ENCODE data around the gene GRAPL.
"Not testable (repeated sequence)": the region's sequence is repeated elsewhere in the genome, so short reads cannot be mapped to it uniquely, and the experiment has no call there.

GRAPL gene

GRCh38 chr17:19127148-19127980 lies at the start of gene GRAPL:
Gene GRAPL (plus strand): TSS chr17:19127589. CDS start chr17:19127620, 31 bp downstream.
- not testable (repeated sequence) for DNase-seq (ENCODE audit: low read depth in 3 of 3)

- DNase-seq (ENCODE audit: low read depth in 3 of 3): not testable (repeated sequence)
These were observed 38.3 kb upstream of the GRAPL start for GRCh38 chr17:19088804-19089685.

DNA sequence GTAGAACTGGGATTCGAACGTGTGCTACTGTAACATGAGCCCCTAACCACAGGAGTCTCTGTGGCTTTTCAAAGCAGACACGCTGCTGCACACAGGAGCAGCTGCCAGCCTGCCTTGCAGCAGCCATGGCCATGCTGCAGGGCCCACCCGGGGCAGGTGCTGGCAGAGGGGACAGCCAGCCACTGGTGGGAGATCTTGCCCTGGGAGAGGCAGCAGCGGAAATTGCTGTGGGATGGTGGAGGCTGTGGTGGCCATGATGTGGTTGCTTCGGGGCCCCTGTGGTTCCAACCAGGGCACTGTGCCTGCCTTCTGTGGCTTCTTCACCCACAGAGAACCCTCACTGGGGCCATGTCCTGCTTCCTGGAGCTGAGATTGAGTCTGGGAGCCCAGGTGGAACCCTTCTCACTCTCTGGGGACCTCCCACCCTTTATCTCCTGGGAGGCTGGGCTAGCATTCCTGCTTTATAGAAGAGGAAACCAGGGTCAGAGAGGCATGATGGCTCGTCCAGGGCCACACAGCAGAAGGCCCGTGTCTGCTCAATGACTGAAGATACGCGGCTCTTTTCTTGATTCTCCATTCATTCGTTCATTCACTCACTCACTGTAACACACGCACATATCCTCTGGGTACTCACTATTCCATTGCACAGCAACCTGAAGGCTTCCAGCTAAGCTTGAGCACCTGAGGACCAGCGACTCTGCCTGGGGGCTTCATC lies 37.2 kb upstream of the GRAPL start:
- DNase-seq (ENCODE audit: low read depth in 3 of 3): not testable (repeated sequence)

GRCh38 chr17:19092737-19093683 lies 34.4 kb upstream of the GRAPL start:
- DNase-seq (ENCODE audit: low read depth in 3 of 3): not testable (repeated sequence)

GRCh38 chr17:19093684-19094438 lies 33.5 kb upstream of the GRAPL start:
- DNase-seq (ENCODE audit: low read depth in 3 of 3): not testable (repeated sequence)

DNA sequence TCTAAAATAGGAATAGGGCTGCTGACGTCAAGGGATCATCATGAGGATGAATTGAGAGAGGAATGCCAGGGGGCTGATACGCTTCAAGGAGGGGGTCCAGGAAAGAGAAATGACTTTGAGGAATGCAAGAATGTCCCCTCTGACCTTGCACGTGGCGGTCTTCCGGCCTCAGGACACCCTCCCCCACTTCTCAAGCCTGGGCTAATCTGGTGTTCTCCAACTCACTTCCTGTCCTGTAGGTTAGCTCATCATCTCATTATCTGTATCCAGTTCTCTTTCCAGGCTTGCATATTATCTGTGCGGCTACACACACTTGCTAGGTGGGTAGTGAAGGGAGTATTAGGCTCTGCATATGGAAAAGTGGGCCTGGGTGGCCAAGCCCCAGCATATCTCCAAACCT lies 18.9 kb upstream of the GRAPL start:
- DNase-seq (ENCODE audit: low read depth in 3 of 3): not testable (repeated sequence)

GRCh38 chr17:19110189-19111097 lies 16.9 kb upstream of the GRAPL start:
- not testable (repeated sequence) for DNase-seq (ENCODE audit: low read depth in 3 of 3)

DNA sequence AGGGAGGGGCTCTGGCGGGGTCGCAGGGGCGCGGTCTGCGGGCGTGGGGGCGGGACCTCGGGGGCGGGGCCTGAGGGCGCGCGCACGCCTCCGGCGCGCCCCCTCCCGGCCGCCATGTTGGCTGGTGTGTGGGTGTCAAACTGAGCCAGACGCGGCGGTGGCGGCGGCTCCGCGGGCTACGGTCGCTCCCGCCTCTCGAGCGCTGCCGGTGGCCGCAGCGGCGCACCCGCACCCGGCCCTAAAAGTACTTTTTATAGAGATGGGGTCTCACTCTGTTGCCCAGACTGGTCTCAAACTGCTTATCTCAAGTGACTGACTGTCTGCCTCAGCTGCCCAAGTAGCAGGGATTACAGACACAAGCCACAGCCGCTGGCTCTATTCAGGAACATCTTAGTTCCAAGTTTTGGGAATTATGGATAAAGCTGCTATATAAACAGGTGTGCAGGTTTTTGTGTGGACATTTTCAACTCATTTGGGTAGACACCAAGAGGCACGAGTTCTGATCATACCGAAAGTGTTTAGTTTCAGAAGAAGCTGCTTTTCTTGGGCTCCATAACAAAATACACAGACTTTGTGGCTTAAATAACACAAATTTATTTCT lies 16.2 kb upstream of the GRAPL start:
- DNase-seq (ENCODE audit: low read depth in 3 of 3): peak; percentile 20 to 46 (median 36)

GRCh38 chr17:19111801-19112458 lies 15.5 kb upstream of the GRAPL start:
- peak; percentile 61 to 84 (median 71) for DNase-seq (ENCODE audit: low read depth in 3 of 3)

DNA sequence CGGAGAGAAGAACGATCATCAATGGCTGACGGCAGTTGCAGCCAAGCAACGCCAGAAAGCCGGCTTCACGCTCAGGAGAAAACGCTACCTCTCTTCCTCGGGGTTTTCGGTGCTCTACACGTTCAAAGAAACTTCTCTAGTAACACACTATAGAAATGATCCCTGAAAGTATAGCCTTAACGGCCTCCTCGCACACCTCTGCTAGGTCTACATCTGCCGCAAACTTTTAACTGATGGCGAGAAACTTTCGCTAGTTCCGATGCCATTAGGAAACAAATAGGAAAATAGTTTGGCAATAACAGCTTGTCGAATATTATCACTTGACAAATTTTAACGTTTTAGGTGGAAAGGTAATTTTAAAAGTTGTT lies 14.9 kb upstream of the GRAPL start:
- not testable (repeated sequence) for DNase-seq (ENCODE audit: low read depth in 3 of 3)

DNA sequence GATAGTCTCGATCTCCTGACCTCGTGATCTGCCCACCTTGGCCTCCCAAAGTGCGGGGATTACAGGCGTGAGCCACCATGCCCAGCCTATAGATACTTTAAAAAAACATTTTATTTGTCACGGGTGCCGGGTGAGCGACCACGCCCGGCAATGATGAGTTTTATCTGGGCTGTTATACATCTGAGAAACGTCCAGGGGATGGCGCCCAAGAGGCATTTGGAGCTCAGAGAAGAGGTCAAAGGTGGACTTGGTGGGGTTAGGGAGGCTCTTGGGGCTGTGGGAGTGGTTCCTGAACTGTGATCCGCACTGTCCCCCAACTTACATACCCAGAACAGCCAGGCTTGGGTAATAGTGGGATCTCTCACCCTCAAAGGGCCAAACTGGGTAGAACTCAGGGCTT lies 8.7 kb upstream of the GRAPL start:
- DNase-seq (ENCODE audit: low read depth in 3 of 3): not testable (repeated sequence)

- not testable (repeated sequence) for DNase-seq (ENCODE audit: low read depth in 3 of 3)
These were observed 2.1 kb upstream of the GRAPL start for GRCh38 chr17:19125289-19125688.

- DNase-seq (ENCODE audit: low read depth in 3 of 3): not testable (repeated sequence)
These were observed 2.1 kb downstream of the GRAPL start for GRCh38 chr17:19129500-19129899.

DNA sequence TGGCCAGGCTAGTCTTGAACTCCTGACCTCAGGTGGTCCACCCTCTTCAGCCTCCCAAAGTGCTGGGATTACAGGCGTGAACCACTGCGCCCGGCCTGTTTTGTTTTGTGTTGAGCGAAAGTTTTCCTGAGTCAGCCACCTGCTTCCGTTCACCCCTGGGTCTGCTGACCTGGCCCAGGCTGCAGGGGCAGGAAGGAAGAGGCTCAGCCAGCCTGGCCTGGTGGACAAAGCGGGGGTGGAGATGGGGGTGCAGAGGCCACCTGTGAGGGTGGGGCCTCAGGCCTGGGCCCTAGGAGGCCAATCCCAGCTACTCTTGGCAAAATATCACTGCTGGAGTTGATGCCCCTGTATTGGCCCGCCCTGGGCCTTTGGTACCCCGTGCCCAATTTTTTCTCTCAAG lies 3.7 kb downstream of the GRAPL start:
- not testable (repeated sequence) for DNase-seq (ENCODE audit: low read depth in 3 of 3)

- not testable (repeated sequence) for DNase-seq (ENCODE audit: low read depth in 3 of 3)
These were observed 4.4 kb downstream of the GRAPL start for GRCh38 chr17:19131772-19132171.

GRCh38 chr17:19133793-19134192 lies 6.4 kb downstream of the GRAPL start:
- DNase-seq (ENCODE audit: low read depth in 3 of 3): not testable (repeated sequence)

DNA sequence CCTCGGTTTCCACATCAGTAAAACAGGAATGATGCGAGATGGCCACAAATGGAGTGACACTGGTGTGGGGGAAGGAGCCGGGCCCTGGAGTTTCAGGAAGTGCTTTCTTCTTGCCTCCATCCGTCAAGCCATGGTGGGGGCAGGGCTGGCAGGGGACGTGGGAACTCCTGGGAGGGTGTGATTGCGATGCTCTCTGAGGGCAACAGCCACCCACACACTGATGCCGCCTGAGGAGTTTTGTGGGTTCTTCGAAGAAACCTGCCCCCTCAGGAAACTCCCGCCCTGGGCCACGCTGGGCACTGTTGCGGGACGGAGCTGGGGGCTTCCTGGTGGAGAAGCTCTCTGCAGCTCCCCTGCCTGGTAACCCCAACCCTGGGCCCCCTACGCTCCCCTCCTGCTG lies 8.0 kb downstream of the GRAPL start:
- not testable (repeated sequence) for DNase-seq (ENCODE audit: low read depth in 3 of 3)

- not testable (repeated sequence) for DNase-seq (ENCODE audit: low read depth in 3 of 3)
These were observed 8.7 kb downstream of the GRAPL start for GRCh38 chr17:19136138-19136537.
